GM12892 (cell line): ENCODE measurements around the gene DIAPH1.

Experiments used
- POLR2A ChIP-seq: IDR thresholded peaks from 2 replicates; pipeline ENCODE4 v1.6.1; 2011; ENCODE audit warnings: low read depth, low read length, control low read depth
- POLR2AphosphoS5 ChIP-seq: IDR thresholded peaks from 2 replicates; pipeline ENCODE4 v1.6.1; 2011; ENCODE audit warnings: low read depth, low read length, control low read depth
- TAF1 ChIP-seq: IDR thresholded peaks from 2 replicates; pipeline ENCODE4 v1.6.1; 2011; ENCODE audit warnings: low read depth, mild to moderate bottlenecking, control low read depth, low read length, borderline replicate concordance

- peak; percentile 87 for TF ChIP-seq POLR2A
- 0 out of 2 replicates have a peak, but pooled peaks have one; percentile 56 for TF ChIP-seq TAF1
- TF ChIP-seq POLR2AphosphoS5: peak; percentile 73; the same call in 1 of the 2 replicates
Measured at GRCh38 chr5:141510850-141511601, 107.8 kb downstream of the DIAPH1 start.
